Parathyroid adenoma (tissue), 2 donors: ENCODE data around the gene AMOTL1.

ENCODE experiments used
- H2AFZ ChIP-seq: fragments of 300-600 bp; sonication (generic); one replicate; pipeline ENCODE4 v1.7.0; 2017; ENCODE audit warnings: antibody characterized with exemption, mild to moderate bottlenecking
- H3K27ac ChIP-seq: fragments of 300-600 bp; sonication (generic); one replicate; pipeline ENCODE4 v1.7.0; 2017
- H3K27me3 ChIP-seq: fragments of 300-600 bp; sonication (generic); one replicate; pipeline ENCODE4 v1.7.0; 2017; ENCODE audit warnings: low read length; ENCODE audit not compliant: control insufficient read depth, insufficient read depth
- H3K36me3 ChIP-seq: fragments of 300-600 bp; sonication (generic); one replicate; pipeline ENCODE4 v1.7.0; 2017; ENCODE audit warnings: low read length; ENCODE audit not compliant: control insufficient read depth, insufficient read depth
- H3K4me1 ChIP-seq: fragments of 300-600 bp; sonication (generic); one replicate; pipeline ENCODE4 v1.7.0; 2017; ENCODE audit warnings: control low read depth
- H3K4me2 ChIP-seq: fragments of 300-600 bp; sonication (generic); one replicate; pipeline ENCODE4 v1.7.0; 2017; ENCODE audit warnings: low read length
- H3K4me3 ChIP-seq: fragments of 300-600 bp; sonication (generic); one replicate; pipeline ENCODE4 v1.7.0; 2017; ENCODE audit warnings: low read depth, low read length
- H3K79me2 ChIP-seq: fragments of 300-600 bp; sonication (generic); one replicate; pipeline ENCODE4 v1.7.0; 2017; ENCODE audit warnings: control low read depth
- H3K9ac ChIP-seq: fragments of 300-600 bp; sonication (generic); one replicate; pipeline ENCODE4 v1.7.0; 2017; ENCODE audit warnings: mild to moderate bottlenecking
- H3K9me3 ChIP-seq: fragments of 300-600 bp; sonication (generic); one replicate; pipeline ENCODE4 v1.7.0; 2017; ENCODE audit warnings: low read length; ENCODE audit not compliant: control insufficient read depth
- CTCF ChIP-seq: fragments of 300-600 bp; sonication (generic); IDR thresholded peaks from one replicate; pipeline ENCODE4 v1.7.0; 2017; ENCODE audit warnings: antibody characterized with exemption, mild to moderate bottlenecking
- donor health status: primary hyperparathyroidism.

AMOTL1 gene

GRCh38 chr11:94776351-94777321 is 8.5 kb downstream of the AMOTL1 start:
- TF ChIP-seq CTCF: no peak
- Histone ChIP-seq H3K27me3 (no peaks in the 10 kb centered on the region), H3K9ac (no peak overlapping the region), H3K4me1 (peaks cover 11% of the 10 kb centered on the region), H3K9me3 (no peaks in the 10 kb centered on the region), H3K36me3 (no peaks in the 10 kb centered on the region), H3K4me2 (no peak overlapping the region), H2AFZ (no peak overlapping the region), H3K79me2 (peaks cover 4% of the 10 kb centered on the region), H3K4me3 (no peak overlapping the region), H3K27ac (no peak overlapping the region)

GRCh38 chr11:94780432-94780831 is 12.3 kb downstream of the AMOTL1 start:
- no peak for TF ChIP-seq CTCF
- Histone ChIP-seq H3K79me2 (peaks cover 5% of the 10 kb centered on the region), H3K9me3 (no peaks in the 10 kb centered on the region), H3K4me1 (peaks cover 8% of the 10 kb centered on the region), H3K9ac (no peak overlapping the region), H3K4me2 (peak overlapping the region; percentile 45), H2AFZ (no peak overlapping the region), H3K4me3 (no peak overlapping the region), H3K27me3 (no peaks in the 10 kb centered on the region), H3K36me3 (no peaks in the 10 kb centered on the region), H3K27ac (peak overlapping the region; percentile 47)

GRCh38 chr11:94781837-94782236 is 13.7 kb downstream of the AMOTL1 start:
- no peaks in the 10 kb centered on the region for H3K9me3 ChIP-seq
- peaks cover 5% of the 10 kb centered on the region for H3K4me1 ChIP-seq
- no peaks in the 10 kb centered on the region for H3K36me3 ChIP-seq
- no peak for TF ChIP-seq CTCF
- H3K4me2 ChIP-seq: no peak overlapping the region
- peaks cover 9% of the 10 kb centered on the region for H3K79me2 ChIP-seq
- H3K9ac ChIP-seq: no peak overlapping the region
- H3K27me3 ChIP-seq: no peaks in the 10 kb centered on the region
- no peak overlapping the region for H3K4me3 ChIP-seq
- H2AFZ ChIP-seq: no peak overlapping the region
- H3K27ac ChIP-seq: no peak overlapping the region

GRCh38 chr11:94782446-94782845 is 14.3 kb downstream of the AMOTL1 start:
- peaks cover 5% of the 10 kb centered on the region for H3K4me1 ChIP-seq
- no peak overlapping the region for H3K4me3 ChIP-seq
- H3K27ac ChIP-seq: no peak overlapping the region
- no peaks in the 10 kb centered on the region for H3K9me3 ChIP-seq
- H3K36me3 ChIP-seq: no peaks in the 10 kb centered on the region
- no peak overlapping the region for H3K9ac ChIP-seq
- H2AFZ ChIP-seq: no peak overlapping the region
- H3K4me2 ChIP-seq: no peak overlapping the region
- no peaks in the 10 kb centered on the region for H3K27me3 ChIP-seq
- H3K79me2 ChIP-seq: peaks cover 12% of the 10 kb centered on the region
- TF ChIP-seq CTCF: no peak
